ENCODE results near the gene DNAJC28. TPM values are rescaled to one million over a fixed set of nuclear protein-coding genes. Genes with fewer than 3 reads are reported as not detected.

DNAJC28 gene
- total and polyA plus RNA-seq, 4 donors: 0.56 to 3.0 (median 2.0) TPM

Other genes starting within 250 kb of the DNAJC28 start
- 10 to 100 TPM; 19.4 to 28.4 TPM for gene IL10RB, start 225.3 kb downstream of the DNAJC28 start, total RNA-seq
- gene IL10RB, start 225.3 kb downstream of the DNAJC28 start, polyA plus RNA-seq: 10 to 100 TPM; 11.6 to 16.2 TPM
- gene IFNAR1, start 166.7 kb downstream of the DNAJC28 start, total RNA-seq: 10 to 100 TPM; 45.6 to 59.3 TPM
- gene IFNAR1, start 166.7 kb downstream of the DNAJC28 start, polyA plus RNA-seq: 10 to 100 TPM; 13.9 to 21.2 TPM
- gene IFNGR2, start 88.3 kb downstream of the DNAJC28 start, total RNA-seq: 10 to 100 TPM; 56.2 to 81.1 TPM
- 10 to 100 TPM; 54.1 to 69.1 TPM for gene IFNGR2, start 88.3 kb downstream of the DNAJC28 start, polyA plus RNA-seq
- 10 to 100 TPM; 37.8 to 45.2 TPM for gene TMEM50B, start 11.7 kb downstream of the DNAJC28 start, total RNA-seq
- 100 to 1,000 TPM in 1 of 2 donors, 10 to 100 TPM in 1; 30.3 to 128 TPM for gene TMEM50B, start 11.7 kb downstream of the DNAJC28 start, polyA plus RNA-seq
- gene GART, start 50.4 kb upstream of the DNAJC28 start, total RNA-seq: 10 to 100 TPM; 53.7 to 60.6 TPM
- gene GART, start 50.4 kb upstream of the DNAJC28 start, polyA plus RNA-seq: 10 to 100 TPM; 13.6 to 28.8 TPM
- gene SON, start 51.3 kb upstream of the DNAJC28 start, total RNA-seq: 100 to 1,000 TPM; 322 to 350 TPM
- gene SON, start 51.3 kb upstream of the DNAJC28 start, polyA plus RNA-seq: 100 to 1,000 TPM in 1 of 2 donors, 10 to 100 TPM in 1; 57.8 to 285 TPM
- gene DONSON, start 97.0 kb upstream of the DNAJC28 start, total RNA-seq: 10 to 100 TPM in 1 of 2 donors, 1 to 10 TPM in 1; 8.5 to 10.9 TPM
- 10 to 100 TPM in 1 of 2 donors, 1 to 10 TPM in 1; 2.5 to 12.4 TPM for gene DONSON, start 97.0 kb upstream of the DNAJC28 start, polyA plus RNA-seq
- 10 to 100 TPM; 49.4 to 65.2 TPM for gene CRYZL1, start 150.0 kb upstream of the DNAJC28 start, total RNA-seq
- gene CRYZL1, start 150.0 kb upstream of the DNAJC28 start, polyA plus RNA-seq: 10 to 100 TPM; 57.7 to 65.2 TPM
- 100 to 1,000 TPM in 1 of 2 donors, 10 to 100 TPM in 1; 52.7 to 103 TPM for gene ITSN1, start 150.8 kb upstream of the DNAJC28 start, total RNA-seq
- 10 to 100 TPM; 20.8 to 21.5 TPM for gene ITSN1, start 150.8 kb upstream of the DNAJC28 start, polyA plus RNA-seq

Data from aorta (tissue), 4 donors.